Bronchus fibroblast of lung (primary cell): ENCODE results near the gene CCL28. TPM values are rescaled to one million over a fixed set of nuclear protein-coding genes. Genes with fewer than 3 reads are reported as not detected.

ENCODE experiments used
- total RNA-seq: library from RNA; depleted of rRNA; stranded (reverse); fragments of >200 nt; gene quantifications from 2 replicates; pipeline ENCODE4 v1.2.3, GENCODE V29; 2015

CCL28 gene
- 0.34 and 0.89 TPM in 2 replicates for total RNA-seq

GRCh38 chr5:43412156-43412555, at the start of gene CCL28:
Gene CCL28 (minus strand): TSS chr5:43412391. CDS start chr5:43412316, 75 bp downstream.

Other genes with a start within 250 kb of the CCL28 start
- gene NIM1K, start 220.2 kb downstream of the CCL28 start, total RNA-seq = 0.74 and 1.0 TPM in 2 replicates
- 247 TPM in 2 replicates for gene HMGCS1, start 99.0 kb downstream of the CCL28 start, total RNA-seq
- 4.2 and 5.6 TPM in 2 replicates for gene TMEM267, start 71.5 kb upstream of the CCL28 start, total RNA-seq
- 7.6 and 7.7 TPM in 2 replicates for gene C5orf34, start 102.8 kb upstream of the CCL28 start, total RNA-seq
- gene PAIP1, start 144.7 kb upstream of the CCL28 start, total RNA-seq = 81.2 and 85.6 TPM in 2 replicates
- 29.4 and 35.0 TPM in 2 replicates for gene NNT, start 190.8 kb upstream of the CCL28 start, total RNA-seq